Measurements from ENCODE around the gene MT1G. TPM values are rescaled to one million over a fixed set of nuclear protein-coding genes. Genes with fewer than 3 reads are reported as not detected.

The MT1G gene
- total RNA-seq, 1 donor from 2014 or later, result 23.7 TPM

GRCh38 chr16:56700631-56701030 lies 32.8 kb upstream of the MT1G start:
- intact Hi-C loops (cut with DNase I), result loop anchor here (10.0 kb wide), 1 partner anchor 126 kb away; no protein-coding TSS in a partner anchor
- H3K27ac ChIP-seq, result no peak overlapping the region
- ATAC-seq (no peak), DNase-seq (no peak)
- peaks cover 4% of the 10 kb centered on the region for H3K4me1 ChIP-seq
- H3K9me3 ChIP-seq, result no peaks in the 10 kb centered on the region
- TF ChIP-seq, protein P1, sequence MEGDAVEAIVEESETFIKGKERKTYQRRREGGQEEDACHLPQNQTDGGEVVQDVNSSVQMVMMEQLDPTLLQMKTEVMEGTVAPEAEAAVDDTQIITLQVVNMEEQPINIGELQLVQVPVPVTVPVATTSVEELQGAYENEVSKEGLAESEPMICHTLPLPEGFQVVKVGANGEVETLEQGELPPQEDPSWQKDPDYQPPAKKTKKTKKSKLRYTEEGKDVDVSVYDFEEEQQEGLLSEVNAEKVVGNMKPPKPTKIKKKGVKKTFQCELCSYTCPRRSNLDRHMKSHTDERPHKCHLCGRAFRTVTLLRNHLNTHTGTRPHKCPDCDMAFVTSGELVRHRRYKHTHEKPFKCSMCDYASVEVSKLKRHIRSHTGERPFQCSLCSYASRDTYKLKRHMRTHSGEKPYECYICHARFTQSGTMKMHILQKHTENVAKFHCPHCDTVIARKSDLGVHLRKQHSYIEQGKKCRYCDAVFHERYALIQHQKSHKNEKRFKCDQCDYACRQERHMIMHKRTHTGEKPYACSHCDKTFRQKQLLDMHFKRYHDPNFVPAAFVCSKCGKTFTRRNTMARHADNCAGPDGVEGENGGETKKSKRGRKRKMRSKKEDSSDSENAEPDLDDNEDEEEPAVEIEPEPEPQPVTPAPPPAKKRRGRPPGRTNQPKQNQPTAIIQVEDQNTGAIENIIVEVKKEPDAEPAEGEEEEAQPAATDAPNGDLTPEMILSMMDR (IDR thresholded peaks at IDR 0.05), result no peak
- no peak overlapping the region for H3K4me3 ChIP-seq
- no peaks in the 10 kb centered on the region for H3K27me3 ChIP-seq
- no peaks in the 10 kb centered on the region for H3K36me3 ChIP-seq

- no peaks in the 10 kb centered on the region for H3K9me3 ChIP-seq
- intact Hi-C loops (cut with DNase I), result loop anchor here (10.0 kb wide), 1 partner anchor 125 kb away; no protein-coding TSS in a partner anchor
- H3K4me3 ChIP-seq, result no peak overlapping the region
- TF ChIP-seq, protein P1 (IDR thresholded peaks at IDR 0.05), result no peak
- ATAC-seq (no peak), DNase-seq (no peak)
- H3K4me1 ChIP-seq, result peaks cover 4% of the 10 kb centered on the region
- H3K27me3 ChIP-seq, result no peaks in the 10 kb centered on the region
- no peaks in the 10 kb centered on the region for H3K36me3 ChIP-seq
- no peak overlapping the region for H3K27ac ChIP-seq
These were observed 32.3 kb upstream of the MT1G start for GRCh38 chr16:56700195-56700594.

DNA sequence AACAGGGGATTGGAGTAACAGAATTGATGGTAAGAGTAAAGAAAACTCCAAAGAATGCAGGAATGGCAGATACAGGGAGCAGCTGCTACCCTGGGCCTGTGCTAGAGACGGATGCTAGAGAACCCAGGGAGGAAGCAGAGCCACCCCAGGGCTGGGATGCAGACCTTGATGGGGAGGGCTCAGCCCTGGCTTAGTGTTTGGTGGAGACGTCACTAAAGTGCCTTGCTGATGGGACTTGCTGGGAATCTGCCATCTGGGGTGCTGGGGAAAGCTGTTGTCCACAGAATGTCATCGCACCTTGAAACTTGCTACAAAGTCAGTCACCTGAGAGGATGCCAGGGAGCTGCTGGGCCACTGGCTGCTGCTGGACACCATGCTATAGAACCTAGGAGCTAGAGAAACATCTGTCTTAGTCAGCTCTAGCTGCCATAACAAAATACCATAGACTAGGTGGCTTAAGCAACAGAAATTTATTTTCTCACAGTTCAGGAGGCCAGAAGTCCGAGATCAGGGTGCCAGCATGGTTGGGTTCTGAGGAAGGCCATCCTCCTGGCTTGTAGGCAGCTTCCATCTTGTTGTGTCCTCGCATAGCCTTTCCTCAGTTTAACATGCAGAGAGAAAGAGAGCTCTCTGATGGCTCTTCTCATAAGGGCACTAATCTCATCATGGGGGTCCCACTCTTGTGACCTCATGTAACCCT lies 29.7 kb upstream of the MT1G start:
- Histone ChIP-seq H3K36me3 (no peaks in the 10 kb centered on the region), H3K4me3 (no peak overlapping the region), H3K27me3 (no peaks in the 10 kb centered on the region), H3K27ac (no peak overlapping the region), H3K4me1 (peaks cover 4% of the 10 kb centered on the region), H3K9me3 (no peaks in the 10 kb centered on the region)
- TF ChIP-seq, protein P1 (IDR thresholded peaks at IDR 0.05), result no peak
- no peak for DNase-seq
- intact Hi-C loops (cut with DNase I), result no loop called here
- no peak for ATAC-seq

GRCh38 chr16:56695246-56695645 lies 27.4 kb upstream of the MT1G start:
- no peaks in the 10 kb centered on the region for H3K27me3 ChIP-seq
- no peaks in the 10 kb centered on the region for H3K9me3 ChIP-seq
- DNase-seq (no peak), ATAC-seq (no peak)
- no peaks in the 10 kb centered on the region for H3K4me1 ChIP-seq
- intact Hi-C loops (cut with DNase I), result no loop called here
- H3K4me3 ChIP-seq, result no peak overlapping the region
- no peaks in the 10 kb centered on the region for H3K36me3 ChIP-seq
- no peak overlapping the region for H3K27ac ChIP-seq
- TF ChIP-seq, protein P1 (IDR thresholded peaks at IDR 0.05), result no peak

DNA sequence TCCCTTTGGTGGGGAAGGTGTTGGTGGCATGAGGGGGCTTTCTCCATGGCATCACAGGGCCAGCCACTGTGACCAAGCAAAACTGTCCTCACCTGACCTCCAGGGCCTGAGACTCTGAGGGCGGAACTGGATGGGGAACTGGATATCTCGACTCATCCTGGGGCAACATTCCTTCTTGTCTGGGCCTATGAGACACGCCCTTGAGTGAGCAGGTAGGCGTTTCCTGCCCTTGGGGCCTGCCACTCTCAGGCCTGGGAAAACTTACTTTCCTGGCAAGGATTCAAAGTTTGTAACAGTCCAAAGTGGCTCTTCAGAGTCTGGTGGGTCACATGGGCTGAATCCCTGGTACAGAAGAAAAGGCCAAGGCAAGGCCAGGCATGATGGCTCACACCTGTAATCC lies 24.0 kb upstream of the MT1G start:
- Histone ChIP-seq H3K9me3 (no peaks in the 10 kb centered on the region), H3K4me3 (no peak overlapping the region), H3K36me3 (no peaks in the 10 kb centered on the region), H3K27me3 (no peaks in the 10 kb centered on the region), H3K27ac (no peak overlapping the region), H3K4me1 (no peaks in the 10 kb centered on the region)
- intact Hi-C loops (cut with DNase I), result no loop called here
- DNase-seq (peak; percentile 77), ATAC-seq (peak; percentile 94)
- TF ChIP-seq, protein P1 (IDR thresholded peaks at IDR 0.05), result no peak

All from upper lobe of right lung (tissue), 1 donor.